GM21515 (cell line): Measurements from ENCODE around the gene OTX2.

ENCODE experiments used
- ATAC-seq: cut with Tn5 transposase; IDR thresholded peaks from one replicate; pipeline ENCODE4 v1.9.1; 2021; ENCODE audit not compliant: unreplicated experiment

The OTX2 gene

DNA sequence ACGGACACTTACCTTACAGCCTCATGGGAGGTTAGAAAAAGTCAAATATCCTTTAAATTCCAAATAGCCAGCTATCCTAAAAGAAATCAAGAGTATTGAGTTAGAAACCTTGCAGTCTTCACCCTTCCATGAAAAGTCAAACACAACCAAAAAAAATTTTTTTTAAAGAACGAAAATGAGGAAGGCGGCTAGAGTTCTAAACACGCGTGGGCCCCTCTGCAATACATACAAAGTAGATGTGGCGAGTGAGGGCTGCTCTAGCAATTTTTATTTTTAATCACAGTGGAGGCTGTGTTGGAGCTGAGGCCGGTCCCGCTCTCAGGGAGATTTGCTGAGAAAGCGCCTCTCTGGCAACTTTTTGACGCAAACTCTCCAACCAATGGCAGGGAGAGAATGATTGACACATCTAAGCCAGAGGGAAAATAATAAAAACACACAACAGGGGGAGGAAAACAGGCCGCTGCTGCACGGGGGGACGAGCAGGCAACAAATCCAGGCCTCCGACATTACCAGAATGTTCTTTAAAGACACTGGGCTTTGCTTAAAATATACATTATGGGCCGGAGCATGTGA, at the start of gene OTX2:
OTX2 (minus strand) TSS at position 333 of the 573 bp plus-strand sequence. CDS start 5,023 bp downstream, outside the sequence.
- ATAC-seq: no peak

DNA sequence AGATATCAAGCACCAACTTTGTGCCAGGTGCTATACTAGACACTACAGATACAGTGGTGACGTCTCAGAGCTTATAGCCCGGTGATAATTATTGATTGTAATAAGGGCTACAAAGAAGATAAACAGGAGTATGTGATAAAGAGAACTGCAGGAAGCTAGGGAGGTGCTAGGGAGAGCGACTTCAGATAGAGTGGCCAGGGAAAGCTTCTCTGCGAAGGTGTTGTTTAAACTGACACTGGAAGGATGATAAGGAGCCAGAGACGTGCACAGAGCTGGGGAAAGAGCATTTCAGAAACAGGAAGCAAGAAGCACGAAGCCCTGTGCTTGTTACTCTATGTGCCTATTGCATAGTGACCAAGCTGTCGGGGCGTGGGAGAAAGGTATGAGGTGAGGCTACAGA, 48.1 kb upstream of the OTX2 start:
- no peak for ATAC-seq

DNA sequence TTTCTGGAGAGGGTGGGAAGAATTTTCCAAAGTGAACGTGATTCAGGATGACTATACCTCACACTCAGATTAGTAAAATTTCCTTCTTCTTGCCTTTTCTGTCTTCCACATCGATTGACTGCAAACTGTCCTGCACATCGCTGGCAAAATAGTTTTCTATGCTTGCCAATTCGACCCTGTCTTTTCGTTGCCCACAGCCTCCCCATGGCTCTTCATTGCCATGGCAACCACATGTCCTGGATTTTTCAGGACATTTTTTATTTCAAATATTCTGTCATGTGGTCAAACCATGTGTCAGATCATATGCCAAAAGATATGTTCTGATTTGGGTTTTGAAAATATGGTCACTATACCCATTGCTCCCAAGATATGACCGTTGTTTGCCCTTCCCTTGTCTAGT, 46.9 kb upstream of the OTX2 start:
- ATAC-seq: no peak

DNA sequence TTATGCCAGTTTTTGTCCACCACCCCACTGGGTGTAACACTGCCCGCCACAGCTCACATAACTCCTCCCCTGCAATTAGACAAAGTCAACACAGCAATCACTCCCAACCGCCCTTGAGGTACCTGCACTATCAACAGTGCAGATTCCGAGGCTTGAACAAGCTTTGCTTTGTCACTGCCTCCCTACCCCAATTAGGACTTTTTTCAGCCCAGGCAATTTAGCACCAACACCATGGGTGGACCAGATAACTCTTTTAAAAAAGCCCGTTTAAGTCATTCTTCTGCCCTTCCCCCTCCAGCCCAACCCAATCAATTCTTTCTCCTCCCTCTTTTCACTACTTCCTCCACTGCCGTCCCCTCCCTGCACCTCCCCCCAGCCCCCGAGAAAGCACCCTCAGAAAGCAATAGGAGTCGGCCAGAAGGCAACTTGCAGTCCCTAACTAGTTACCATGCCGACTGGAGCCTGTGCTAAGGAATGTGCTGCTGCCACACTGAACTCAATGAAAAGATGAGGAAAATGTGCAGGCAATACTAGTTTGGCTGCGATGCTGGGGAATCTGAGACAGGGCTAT, 45.7 kb upstream of the OTX2 start:
- ATAC-seq: no peak

DNA sequence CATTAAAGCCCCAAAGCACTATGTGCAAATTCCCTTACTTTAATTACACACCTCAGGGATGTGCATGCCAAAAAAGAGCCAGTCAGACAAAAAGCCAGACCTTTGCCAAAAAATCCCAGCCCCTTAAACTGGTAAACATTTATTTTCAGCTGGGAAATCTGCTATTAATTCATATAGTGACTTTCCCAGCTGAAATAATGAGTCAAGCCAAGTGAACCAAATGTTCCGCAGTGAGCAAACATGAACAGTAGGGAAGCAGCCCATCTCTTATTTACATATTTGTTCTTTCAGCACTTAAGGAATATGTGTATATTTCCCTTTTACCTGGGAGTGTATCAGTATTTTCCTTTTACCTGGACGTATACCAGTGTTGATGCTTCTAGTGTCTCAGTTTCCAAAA, 44.0 kb upstream of the OTX2 start:
- no peak for ATAC-seq

DNA sequence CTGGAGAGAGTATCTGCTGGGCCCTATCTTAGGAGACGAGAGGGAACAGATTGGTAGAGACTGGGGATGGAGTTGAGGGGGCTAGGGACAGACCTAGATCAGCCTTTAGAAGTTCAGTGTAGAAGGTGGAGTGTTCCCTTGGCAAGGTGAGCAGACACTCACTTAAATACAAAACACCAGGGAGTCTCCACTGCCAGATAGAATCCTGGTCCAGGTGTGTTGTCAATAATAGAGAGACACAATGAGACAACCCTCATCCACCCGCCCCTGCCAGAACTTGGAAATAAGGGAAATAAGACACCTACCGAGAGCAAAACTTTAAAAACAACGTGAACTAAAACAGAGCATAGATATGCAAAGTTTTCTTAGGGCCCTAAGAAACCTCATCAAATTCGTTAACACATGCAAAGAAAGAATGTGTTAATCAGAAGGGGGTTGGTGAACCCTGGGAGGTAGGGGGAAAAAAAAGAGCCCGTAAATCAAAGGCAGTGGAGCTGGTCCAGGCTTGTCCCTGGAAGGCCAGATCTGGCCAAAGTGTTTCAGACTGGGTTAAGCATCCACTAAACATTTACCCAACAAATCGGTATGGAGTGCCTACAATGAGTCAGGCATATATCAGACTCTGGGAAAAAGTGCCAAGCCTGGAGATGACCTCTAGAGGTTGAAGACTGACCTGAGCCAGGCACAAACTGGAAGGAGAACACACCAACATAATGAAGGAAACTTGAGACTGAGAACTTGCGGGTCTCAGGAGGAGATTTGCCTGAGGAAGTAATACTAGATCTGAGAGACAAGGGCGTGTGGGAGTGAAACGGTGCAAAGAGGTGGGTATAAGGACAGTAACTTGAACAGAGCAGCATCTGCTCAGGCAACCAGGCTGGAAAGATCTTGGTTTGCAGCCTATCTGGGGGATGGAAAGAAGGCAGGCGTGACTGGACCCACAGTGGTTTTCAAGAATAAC, 37.0 kb upstream of the OTX2 start:
- no peak for ATAC-seq

DNA sequence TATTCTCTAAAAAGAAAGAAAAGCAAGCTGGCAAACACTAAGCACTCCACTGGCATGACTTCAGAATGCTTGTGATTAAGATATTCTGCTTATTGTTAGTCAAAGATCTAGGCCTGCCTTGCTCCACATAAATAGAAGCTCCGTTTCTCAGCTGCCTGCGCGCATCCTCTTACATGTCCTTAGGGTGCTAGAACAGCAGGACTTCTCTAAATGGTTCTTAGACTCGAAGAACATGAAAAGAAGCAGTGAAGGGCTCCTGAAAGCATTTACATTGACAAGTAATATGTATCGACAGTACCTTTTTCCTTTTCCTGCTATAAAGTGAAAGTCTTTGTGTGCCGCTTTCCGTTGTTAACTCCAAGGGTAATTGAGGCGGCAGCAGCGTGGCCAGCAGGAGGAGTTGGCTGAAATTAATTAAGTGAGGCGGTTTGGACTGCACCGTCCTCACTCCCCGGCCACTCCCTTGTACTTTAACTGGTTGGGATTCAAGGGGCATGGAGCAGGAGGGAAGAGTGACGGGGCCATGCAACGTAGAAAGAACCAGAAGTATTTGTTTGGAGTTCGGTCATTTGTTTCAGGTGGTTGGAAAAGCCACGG, 34.2 kb upstream of the OTX2 start:
- no peak for ATAC-seq

DNA sequence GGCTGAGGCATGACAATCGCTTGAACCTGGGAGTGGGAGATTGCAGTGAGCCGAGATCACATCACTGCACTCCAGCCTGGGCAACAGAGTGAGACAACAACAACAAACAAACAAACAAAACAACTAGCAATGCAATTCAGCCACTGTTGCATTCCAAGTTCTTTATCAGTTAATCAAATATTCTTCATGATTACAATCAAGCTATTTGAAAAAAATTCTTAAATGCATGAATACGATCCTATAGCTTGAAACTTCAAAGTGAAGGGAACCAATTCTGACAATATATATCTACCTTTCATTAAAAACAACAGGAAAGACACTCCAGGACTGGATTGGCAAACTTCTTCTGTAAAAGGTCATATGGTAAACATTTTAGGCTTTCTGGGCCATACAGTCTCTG, 31.3 kb upstream of the OTX2 start:
- no peak for ATAC-seq

DNA sequence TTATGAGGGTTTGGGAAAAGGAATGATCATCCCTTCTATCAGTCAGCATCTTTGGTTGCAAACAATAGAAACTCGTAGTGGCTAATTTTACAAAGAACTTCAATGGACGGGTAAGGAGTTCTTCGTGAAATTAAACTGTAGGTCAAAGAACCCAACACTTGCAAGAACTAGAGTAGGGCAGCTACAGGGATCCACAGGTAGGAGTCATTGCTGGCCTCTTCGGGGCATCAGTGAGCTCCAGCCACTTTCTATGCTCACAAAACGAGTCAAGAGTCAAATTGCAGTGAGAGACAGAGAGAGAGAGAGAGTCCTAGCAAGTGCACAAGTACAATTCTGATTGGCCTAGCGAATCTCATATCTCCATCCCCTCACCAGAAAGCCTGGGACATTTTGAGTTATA, 29.9 kb upstream of the OTX2 start:
- ATAC-seq: no peak

DNA sequence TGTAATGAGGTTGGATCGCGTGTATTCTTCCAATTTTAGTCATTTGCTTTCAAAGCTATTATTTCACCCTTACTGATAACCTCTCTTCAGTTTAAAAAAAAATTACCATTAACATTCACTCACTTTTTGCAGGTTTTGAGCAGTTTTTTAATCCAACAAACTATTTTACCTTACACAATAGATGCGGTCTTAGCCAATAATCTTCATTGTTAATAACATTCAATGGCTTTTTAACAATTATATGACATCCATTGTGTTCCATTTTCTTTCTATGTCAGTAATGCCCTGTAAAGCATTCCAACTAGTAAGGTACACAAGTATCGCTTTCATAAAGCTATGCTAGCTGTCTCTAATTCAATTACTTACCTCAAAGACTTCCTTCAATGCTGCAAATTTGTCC, 18.9 kb upstream of the OTX2 start:
- no peak for ATAC-seq

DNA sequence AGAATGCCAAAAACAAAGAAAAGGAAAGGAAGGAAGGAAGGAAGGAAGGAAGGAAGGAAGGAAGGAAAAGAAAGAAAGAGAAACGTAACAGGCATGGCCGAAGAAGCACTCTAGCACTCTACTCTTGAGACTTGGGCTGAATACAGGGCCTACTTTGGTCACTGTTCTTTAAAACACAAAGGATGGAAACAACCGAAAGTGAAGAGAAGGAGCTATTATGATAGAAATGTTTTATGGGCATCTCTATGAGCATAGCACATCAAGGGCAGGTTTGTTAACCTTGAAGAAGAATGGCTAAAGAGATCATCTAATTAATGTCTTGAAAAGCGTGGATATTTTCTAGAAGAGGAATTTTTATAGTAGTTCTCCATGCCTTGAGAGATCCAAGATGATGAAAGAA, 15.9 kb upstream of the OTX2 start:
- no peak for ATAC-seq

DNA sequence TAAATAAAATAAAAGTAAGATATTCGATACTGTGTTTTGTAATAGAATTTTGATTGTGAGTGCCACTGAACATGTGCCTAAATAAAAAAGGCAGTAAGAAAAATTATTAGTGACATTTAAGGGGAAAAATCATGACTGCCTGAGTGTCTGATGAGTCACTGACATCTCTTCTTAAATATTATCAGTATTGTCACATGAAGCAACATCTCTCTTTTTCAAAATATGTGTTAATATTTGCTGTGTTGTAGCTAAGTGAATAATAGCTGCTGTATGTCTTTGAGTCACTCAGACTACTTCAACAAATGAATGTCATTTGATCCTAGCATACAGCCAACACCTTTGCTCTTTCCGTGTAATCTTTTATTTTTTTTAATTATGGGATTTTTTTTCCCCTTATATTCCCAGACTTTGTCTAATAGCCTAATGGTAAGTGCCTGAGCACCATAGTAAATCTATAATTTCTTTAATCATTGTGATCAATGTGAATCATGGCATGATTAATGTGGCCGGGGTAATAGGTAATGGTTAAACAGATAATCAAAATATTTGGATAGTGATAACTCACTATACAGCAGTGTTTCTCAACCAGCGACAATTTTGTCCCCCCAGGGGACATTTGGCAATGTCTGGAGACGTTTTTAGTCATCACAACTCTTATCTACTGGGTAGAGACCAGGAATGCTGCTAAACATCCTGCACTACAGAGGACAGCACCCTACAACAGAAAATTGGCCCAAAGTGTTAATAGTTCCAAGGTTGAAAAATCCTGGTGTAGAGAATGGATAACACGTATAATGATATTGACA, 11.7 kb upstream of the OTX2 start:
- ATAC-seq: no peak

DNA sequence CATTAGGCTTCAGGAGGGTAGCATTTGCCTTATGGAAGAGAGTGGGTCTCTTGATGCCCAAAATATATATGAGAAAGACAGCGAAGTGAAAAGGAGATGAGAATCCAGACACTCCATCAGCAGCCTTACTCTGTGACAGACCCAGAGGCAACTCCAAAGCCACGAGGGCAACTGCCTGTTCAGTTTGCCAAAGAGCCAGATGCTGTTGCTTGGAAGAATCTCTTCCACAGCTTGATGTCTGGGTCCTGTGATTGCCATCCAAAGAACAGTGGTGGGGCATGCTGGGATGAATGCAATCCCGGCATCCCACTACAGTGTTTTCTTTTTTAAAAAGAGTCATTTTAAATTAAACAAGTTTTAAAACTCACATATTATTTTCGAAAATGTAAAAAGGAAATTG, 10.9 kb upstream of the OTX2 start:
- ATAC-seq: no peak

DNA sequence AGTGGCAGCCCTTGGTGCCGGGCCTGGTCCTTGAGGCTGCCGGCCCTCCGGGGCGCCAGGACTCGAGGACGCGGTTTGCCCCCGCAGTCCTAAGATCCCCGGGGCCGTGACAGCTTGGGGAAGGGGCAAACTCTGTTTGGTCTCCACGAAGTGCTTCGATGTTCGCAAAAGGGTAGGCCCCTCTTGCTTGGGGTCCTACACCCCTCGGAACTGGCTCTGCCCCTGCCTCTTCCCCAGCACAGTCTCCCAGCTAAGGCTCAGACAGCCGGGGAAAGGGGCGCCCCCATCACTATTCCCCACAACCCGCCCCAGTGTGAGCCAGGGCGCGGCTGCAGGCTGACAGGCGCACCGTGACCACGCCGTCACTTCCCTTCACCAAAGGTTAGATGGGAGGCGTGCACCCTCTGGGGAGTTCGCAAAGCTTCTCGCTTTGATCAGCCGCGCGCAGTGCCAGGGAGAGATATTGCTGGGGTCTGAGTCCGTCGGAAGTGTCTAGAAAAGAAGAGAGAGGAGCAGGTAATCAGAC, 7.2 kb upstream of the OTX2 start:
- ATAC-seq: no peak

DNA sequence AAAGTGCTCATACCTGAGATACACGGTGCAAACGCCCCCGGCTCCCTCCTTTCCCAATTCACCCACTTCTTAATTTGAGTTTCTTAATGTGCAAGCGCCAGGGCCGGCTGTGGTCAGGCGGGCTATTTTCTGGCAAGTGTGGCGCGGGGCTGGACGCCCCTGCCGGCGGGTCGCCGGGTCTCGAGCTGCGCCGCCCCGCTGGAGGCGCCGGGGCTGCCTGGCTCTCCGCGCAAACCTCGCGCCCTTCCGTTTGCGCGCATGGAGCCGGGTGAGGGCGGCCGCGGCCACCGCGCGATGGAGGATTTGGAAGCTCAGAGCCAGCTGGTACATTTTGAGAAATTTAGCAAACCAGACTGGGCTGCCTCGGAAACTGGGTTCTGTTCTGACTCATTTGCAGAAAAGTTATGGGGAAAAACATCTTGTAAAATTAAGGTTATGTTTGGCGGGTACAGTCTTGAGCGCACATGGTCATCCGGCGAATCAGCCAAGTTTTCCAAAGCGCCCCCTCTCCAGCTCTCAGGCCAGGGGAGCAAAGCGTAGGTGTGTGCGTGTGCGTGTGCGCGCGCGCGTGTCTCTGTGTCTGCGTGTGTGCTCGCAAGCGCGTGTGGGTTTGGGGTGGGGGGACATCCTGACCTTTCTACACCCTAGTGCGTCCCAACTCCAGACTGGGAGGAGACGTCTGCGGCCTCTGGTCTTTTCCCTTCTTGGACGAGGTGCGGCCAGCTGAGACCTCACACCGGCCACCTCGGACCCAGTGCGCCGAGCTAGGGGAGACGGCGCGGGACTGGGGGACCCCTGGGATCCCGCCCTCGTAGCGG, 6.5 kb upstream of the OTX2 start:
- ATAC-seq: no peak

DNA sequence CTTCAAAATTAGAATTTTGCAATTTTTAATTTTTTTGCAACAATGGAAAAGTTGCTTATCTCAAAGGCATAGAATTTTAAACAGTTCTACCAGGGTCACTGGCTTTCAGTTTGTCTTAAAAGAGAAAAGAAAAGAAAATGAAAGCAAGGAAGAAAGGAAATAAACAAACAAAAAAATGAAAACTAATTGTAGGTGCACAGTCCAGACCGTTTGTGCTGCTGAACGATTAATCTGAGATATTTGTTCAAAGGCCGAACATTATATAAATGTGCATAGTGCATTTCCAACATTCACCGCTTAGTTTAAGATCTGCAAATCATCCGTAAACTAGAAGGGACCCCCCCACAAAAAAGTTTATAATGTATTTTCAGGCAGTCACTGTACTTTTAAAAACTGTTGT, 5.5 kb upstream of the OTX2 start:
- ATAC-seq: no peak

DNA sequence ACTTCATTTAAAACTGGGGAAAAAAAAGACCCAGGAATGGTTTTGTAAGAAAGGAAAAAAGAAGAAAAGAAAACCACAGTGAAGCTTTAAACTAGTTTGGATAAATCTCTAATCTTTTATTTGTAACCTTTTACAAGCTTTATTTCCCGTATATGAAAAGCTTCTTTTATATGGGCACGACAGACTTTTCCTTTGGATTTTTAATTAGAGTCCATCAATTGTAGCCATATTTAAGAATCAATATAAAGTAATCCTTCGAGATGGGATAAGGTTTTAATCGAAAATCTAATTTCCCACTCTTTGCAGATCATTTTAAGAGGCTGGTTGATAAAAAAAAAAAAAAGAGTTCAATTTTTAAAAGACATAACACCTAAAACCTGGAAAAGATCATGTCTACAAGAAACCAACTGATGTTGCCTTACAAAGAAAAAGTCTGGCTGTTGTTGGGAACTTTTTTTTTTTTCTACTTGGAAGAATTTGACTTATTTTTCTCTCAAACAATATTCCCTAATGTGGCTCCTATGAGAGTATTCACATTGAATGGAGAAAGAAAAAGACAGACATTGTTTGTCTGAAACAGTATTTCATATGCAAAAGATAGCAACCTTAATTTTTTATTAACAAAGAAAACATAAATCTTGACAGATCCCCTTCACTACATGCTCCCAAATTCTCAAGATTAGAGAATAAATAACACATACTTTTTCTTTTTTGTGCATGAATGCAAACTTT, 4.9 kb upstream of the OTX2 start:
- ATAC-seq: no peak

DNA sequence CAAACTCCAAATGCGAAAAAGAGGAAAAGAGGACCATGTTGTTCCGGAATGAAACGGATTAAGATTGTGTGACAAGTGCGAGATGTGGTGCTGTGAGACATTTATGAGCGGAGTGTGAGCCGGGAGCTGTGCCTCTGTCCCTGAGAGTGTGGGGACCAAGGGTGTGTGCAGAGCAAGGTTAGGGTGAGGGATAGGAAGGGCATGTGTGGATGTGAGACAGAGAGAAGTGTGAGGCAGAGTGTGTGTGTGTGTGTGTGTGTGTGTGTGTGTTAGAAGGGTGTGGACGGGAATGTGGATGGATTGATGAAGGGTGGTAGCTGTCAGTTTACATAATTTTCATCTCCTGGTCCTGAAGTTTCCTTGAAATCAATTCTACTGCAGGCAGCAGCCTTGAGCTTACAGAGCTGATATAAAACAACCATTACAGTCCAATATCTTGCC, 4.3 kb upstream of the OTX2 start:
- ATAC-seq: no peak

DNA sequence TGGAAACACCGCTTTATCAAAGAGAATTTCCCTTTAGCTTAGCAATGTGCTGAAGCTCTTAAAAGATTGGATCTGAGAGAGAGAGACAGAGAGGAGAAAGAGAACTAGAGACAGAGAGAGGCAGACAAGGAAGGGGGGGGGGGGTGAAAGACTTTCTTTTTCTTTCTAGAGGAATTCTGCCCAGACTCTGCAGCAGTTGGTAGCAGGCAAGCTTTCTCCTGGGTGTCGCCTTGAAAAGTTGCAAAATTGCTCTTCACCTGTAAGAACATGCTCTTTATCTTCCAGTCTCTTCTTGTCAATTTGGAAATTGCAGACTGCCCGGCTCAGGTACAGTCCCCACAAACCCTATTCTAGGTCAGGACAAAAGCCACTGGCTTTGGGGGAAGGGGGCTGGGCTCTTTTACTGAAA, 2.9 kb upstream of the OTX2 start:
- no peak for ATAC-seq
